ENCODE data around the gene GNLY. TPM values are rescaled to one million over a fixed set of nuclear protein-coding genes. Genes with fewer than 3 reads are reported as not detected.

The GNLY gene
- total RNA-seq, 4 donors from 2014 or later: 1.0 to 5.5 (median 4.3) TPM

DNA sequence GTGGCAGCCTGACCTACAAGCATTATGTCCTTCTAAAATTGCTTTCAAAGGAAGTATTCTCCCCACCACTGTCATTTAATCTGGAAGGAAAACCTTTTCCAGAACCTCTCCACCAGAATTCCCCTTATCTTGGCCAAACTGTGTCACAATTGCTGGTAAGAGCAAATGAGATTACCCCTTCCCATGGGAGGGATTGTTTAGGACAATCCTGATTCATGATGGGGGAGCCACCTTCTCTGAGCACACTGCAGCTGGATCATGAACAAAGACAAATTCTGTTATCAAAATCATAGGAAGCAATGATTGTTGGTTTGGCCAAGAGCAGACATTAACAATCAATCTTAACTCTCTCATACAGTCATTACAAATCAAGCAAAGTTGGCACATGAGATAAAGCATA lies 41.5 kb downstream of the GNLY start:
- DNase-seq (ENCODE audit: low spot score): no peak
- no peak for ATAC-seq (ENCODE audit: low FRiP score)
- no peak for TF ChIP-seq CTCF (IDR thresholded peaks at IDR 0.05)

- TF ChIP-seq CTCF (IDR thresholded peaks at IDR 0.05): no peak
- no peak for ATAC-seq (ENCODE audit: low FRiP score)
- no peak for DNase-seq (ENCODE audit: low spot score)
Measured at GRCh38 chr2:85736456-85737355, 42.5 kb downstream of the GNLY start.

DNA sequence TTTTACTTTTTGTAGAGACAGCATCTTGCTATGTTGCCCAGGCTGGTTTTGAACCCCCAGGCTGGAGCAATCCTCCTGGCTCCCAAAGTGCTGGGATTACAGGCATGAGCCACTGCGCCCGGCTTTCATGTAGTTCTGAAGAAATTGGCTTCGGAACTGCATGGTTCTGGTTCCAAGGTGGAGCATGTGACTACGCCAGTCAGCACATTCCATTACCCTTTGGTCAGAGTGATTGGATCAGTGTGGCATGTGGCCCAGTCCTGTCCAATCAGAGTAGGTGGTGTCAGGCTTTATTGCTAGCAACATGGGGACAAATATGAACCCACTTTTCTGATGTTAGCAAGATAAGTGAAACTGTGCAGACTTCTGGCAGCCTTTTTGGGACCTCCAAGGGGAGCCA lies 43.3 kb downstream of the GNLY start:
- TF ChIP-seq CTCF (IDR thresholded peaks at IDR 0.05): no peak
- DNase-seq (ENCODE audit: low spot score) (no peak), ATAC-seq (ENCODE audit: low FRiP score) (peak; percentile 70)

- TF ChIP-seq CTCF (IDR thresholded peaks at IDR 0.05): no peak
- ATAC-seq (ENCODE audit: low FRiP score): no peak
- no peak for DNase-seq (ENCODE audit: low spot score)
Measured at GRCh38 chr2:85737961-85738360, 43.8 kb downstream of the GNLY start.

DNA sequence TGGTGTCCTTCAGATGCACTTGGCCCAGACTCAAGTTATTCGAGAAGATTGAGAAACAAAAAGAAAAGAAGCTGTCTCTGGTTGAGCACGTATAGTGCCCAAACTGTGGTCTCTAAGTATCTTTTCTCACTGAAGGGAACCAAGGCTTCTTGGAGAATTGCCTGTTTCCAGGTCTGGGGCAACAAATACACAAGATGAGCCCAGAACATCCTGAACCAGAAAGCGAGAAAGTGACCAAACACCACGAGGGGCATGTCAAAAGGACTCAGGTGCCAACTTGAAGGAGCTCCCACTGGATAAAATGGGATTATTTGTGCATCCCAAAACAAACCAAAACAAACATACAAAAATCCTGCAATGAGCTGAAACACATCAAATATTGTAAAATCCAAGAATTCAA lies 46.0 kb downstream of the GNLY start:
- no peak for DNase-seq (ENCODE audit: low spot score)
- no peak for TF ChIP-seq CTCF (IDR thresholded peaks at IDR 0.05)
- no peak for ATAC-seq (ENCODE audit: low FRiP score)

- ATAC-seq (ENCODE audit: low FRiP score): peak; percentile 0
- TF ChIP-seq CTCF (IDR thresholded peaks at IDR 0.05): no peak
- DNase-seq (ENCODE audit: low spot score): no peak
Measured at GRCh38 chr2:85741211-85741832, 47.2 kb downstream of the GNLY start.
